Measurements from ENCODE around the gene GMDS.

The GMDS gene

GRCh38 chr6:2245103-2245876, at the start of gene GMDS:
Gene GMDS, minus strand, starts transcription at chr6:2245605.
- peak; percentile 76 for DNase-seq (ENCODE audit: low read depth)

- no peak for DNase-seq (ENCODE audit: low read depth)
These were observed 40.1 kb upstream of the GMDS start for GRCh38 chr6:2285510-2285909.

GRCh38 chr6:2275892-2276242, 30.5 kb upstream of the GMDS start:
- DNase-seq (ENCODE audit: low read depth) = no peak

- peak; percentile 17 for DNase-seq (ENCODE audit: low read depth)
These were observed 29.8 kb upstream of the GMDS start for GRCh38 chr6:2274981-2275891.

GRCh38 chr6:2272696-2273095, 27.3 kb upstream of the GMDS start:
- DNase-seq (ENCODE audit: low read depth) = no peak

GRCh38 chr6:2270054-2270453, 24.6 kb upstream of the GMDS start:
- no peak for DNase-seq (ENCODE audit: low read depth)

GRCh38 chr6:2266841-2267240, 21.4 kb upstream of the GMDS start:
- no peak for DNase-seq (ENCODE audit: low read depth)

GRCh38 chr6:2266031-2266795, 20.8 kb upstream of the GMDS start:
- no peak for DNase-seq (ENCODE audit: low read depth)

- peak; percentile 49 for DNase-seq (ENCODE audit: low read depth)
These were observed 19.5 kb upstream of the GMDS start for GRCh38 chr6:2264932-2265331.

GRCh38 chr6:2263896-2264295, 18.5 kb upstream of the GMDS start:
- no peak for DNase-seq (ENCODE audit: low read depth)

- no peak for DNase-seq (ENCODE audit: low read depth)
These were observed 14.2 kb upstream of the GMDS start for GRCh38 chr6:2259574-2259973.

- DNase-seq (ENCODE audit: low read depth) = no peak
These were observed 13.6 kb upstream of the GMDS start for GRCh38 chr6:2259002-2259494.

GRCh38 chr6:2258112-2258511, 12.7 kb upstream of the GMDS start:
- DNase-seq (ENCODE audit: low read depth) = no peak

GRCh38 chr6:2257363-2257762, 12.0 kb upstream of the GMDS start:
- DNase-seq (ENCODE audit: low read depth) = no peak

- DNase-seq (ENCODE audit: low read depth) = no peak
These were observed 9.3 kb upstream of the GMDS start for GRCh38 chr6:2254747-2255146.

GRCh38 chr6:2249126-2249525, 3.7 kb upstream of the GMDS start:
- no peak for DNase-seq (ENCODE audit: low read depth)

- no peak for DNase-seq (ENCODE audit: low read depth)
These were observed 2.3 kb upstream of the GMDS start for GRCh38 chr6:2247664-2248063.

GRCh38 chr6:2245877-2246863, 765 bp upstream of the GMDS start:
- peak; percentile 34 for DNase-seq (ENCODE audit: low read depth)

- no peak for DNase-seq (ENCODE audit: low read depth)
These were observed 923 bp downstream of the GMDS start for GRCh38 chr6:2244261-2245102.

- DNase-seq (ENCODE audit: low read depth) = no peak
These were observed 3.1 kb downstream of the GMDS start for GRCh38 chr6:2242311-2242710.

All from amniotic epithelial cell (primary cell).